Activated B cell treated with CpG ODN at 0.5 μM for 24 hours (primary cell): ENCODE measurements around the gene TELO2. TPM values are rescaled to one million over a fixed set of nuclear protein-coding genes. Genes with fewer than 3 reads are reported as not detected.

ENCODE experiments used
- ATAC-seq: fragments of 200-7000 bp; cut with Tn5 transposase; one replicate; pipeline ENCODE4 v1.10.0; 2021; ENCODE audit warnings: low read depth, mild to moderate bottlenecking, moderate library complexity
- CTCF ChIA-PET: fragments of 350-600 bp; sonication (Branson Sonifier 250); formaldehyde crosslinking; loops from one replicate; lab custom pipeline; 2021; ENCODE audit warnings: antibody characterized with exemption; lab: Charles Lee
- POLR2A ChIA-PET: fragments of 350-600 bp; sonication (Branson Sonifier 250); formaldehyde crosslinking; loops from one replicate; lab custom pipeline; 2021; ENCODE audit warnings: antibody characterized with exemption; lab: Charles Lee
- DNase-seq: peaks from one replicate; pipeline ENCODE4 v3.0.0; 2022
- H3K27ac Mint-ChIP-seq: one replicate; pipeline ENCODE4 v1.8.0; 2020; ENCODE audit warnings: mixed read lengths
- H3K27me3 Mint-ChIP-seq: one replicate; pipeline ENCODE4 v1.8.0; 2021; ENCODE audit warnings: mixed read lengths
- H3K36me3 Mint-ChIP-seq: one replicate; pipeline ENCODE4 v1.8.0; 2021; ENCODE audit warnings: low read depth, mixed read lengths
- H3K4me1 Mint-ChIP-seq: one replicate; pipeline ENCODE4 v1.8.0; 2021; ENCODE audit warnings: mixed read lengths
- H3K4me3 Mint-ChIP-seq: one replicate; pipeline ENCODE4 v1.8.0; 2020; ENCODE audit warnings: mild to moderate bottlenecking, mixed read lengths
- H3K9me3 Mint-ChIP-seq: one replicate; pipeline ENCODE4 v1.8.0; 2020; ENCODE audit warnings: mixed read lengths
- intact Hi-C: fragments of 100-400 bp; cut with micrococcal nuclease; formaldehyde crosslinking; loops from one replicate; pipeline ENCODE4 v1.15.1; 2024
- total RNA-seq: library from RNA; stranded (reverse); gene quantifications from 2 replicates; pipeline ENCODE4 v1.2.3, GENCODE V29; 2022
- TF ChIP-seq, protein P1 (sequence below): fragments of 200-600 bp; IDR thresholded peaks from one replicate; pipeline ENCODE4 v1.8.0; 2022; ENCODE audit warnings: antibody characterized with exemption, mild to moderate bottlenecking

Gene TELO2
- total RNA-seq, 1 donor from 2014 or later: 78.8 TPM

DNA sequence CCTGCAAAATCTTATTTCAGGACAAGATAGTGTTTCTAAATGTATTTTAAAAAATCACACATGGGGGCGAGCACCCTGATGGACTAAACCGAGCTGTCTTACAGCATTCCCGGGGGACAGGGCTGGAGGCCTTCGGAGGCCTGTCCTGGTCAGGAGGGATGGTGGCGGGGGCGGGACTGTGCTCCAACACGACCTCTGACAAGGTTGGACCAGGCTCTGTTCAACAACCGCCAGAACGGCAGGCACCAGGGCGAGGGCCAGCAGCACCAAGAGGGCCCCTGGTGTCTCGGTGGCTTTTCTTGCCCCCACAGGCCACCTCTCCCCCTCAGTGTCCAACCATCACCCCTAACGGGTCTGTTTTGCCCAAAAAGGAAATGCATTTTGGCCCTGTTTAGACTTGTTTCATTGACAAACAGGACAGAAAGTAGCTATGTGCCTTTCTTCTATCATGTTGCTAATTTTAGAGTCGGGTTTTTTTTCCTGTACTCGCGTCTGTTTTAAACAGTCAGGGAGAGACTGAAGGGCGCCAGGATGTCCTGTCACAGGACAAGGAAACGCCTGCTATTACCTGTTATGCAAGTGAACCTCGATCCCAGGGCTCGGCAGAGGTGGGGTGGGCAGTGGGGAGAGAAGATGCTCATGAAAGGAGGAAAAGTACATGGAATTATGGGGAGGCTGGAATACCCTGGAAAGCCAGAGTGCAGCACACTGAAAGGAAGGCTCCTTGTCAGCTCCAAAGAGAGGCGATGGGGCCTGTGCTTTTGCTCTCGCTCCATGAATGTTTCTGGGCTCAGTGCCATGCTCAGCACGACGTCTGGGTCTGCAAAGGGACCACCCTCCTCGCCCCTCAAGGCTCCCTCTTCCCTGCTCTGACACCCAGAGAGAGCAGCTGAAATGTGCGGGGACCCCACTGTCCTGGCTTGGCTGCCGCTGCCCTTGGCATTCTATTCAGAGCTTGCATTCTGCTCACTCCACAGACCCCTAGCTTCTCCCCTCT is 52.2 kb downstream of the TELO2 start:
- TF ChIP-seq, protein P1, sequence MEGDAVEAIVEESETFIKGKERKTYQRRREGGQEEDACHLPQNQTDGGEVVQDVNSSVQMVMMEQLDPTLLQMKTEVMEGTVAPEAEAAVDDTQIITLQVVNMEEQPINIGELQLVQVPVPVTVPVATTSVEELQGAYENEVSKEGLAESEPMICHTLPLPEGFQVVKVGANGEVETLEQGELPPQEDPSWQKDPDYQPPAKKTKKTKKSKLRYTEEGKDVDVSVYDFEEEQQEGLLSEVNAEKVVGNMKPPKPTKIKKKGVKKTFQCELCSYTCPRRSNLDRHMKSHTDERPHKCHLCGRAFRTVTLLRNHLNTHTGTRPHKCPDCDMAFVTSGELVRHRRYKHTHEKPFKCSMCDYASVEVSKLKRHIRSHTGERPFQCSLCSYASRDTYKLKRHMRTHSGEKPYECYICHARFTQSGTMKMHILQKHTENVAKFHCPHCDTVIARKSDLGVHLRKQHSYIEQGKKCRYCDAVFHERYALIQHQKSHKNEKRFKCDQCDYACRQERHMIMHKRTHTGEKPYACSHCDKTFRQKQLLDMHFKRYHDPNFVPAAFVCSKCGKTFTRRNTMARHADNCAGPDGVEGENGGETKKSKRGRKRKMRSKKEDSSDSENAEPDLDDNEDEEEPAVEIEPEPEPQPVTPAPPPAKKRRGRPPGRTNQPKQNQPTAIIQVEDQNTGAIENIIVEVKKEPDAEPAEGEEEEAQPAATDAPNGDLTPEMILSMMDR: no peak
- ATAC-seq: no peak
- Mint-ChIP-seq H3K4me3 (no peak overlapping the region), H3K4me1 (peaks cover 24% of the 10 kb centered on the region), H3K9me3 (no peaks in the 10 kb centered on the region), H3K27ac (no peak overlapping the region), H3K36me3 (no peaks in the 10 kb centered on the region), H3K27me3 (no peaks in the 10 kb centered on the region)
- intact Hi-C loops: no loop called here
- no peak for DNase-seq
- ChIA-PET CTCF (interaction anchor here (1.5 kb wide), 1 partner anchor 117 kb away, joined by 3 read pairs; no protein-coding TSS in a partner anchor), POLR2A (interaction anchor here (0.5 to 0.6 kb wide), 3 partner anchors 41 to 465 kb away, joined by 4 to 10 read pairs (median 6); no protein-coding TSS in a partner anchor)

DNA sequence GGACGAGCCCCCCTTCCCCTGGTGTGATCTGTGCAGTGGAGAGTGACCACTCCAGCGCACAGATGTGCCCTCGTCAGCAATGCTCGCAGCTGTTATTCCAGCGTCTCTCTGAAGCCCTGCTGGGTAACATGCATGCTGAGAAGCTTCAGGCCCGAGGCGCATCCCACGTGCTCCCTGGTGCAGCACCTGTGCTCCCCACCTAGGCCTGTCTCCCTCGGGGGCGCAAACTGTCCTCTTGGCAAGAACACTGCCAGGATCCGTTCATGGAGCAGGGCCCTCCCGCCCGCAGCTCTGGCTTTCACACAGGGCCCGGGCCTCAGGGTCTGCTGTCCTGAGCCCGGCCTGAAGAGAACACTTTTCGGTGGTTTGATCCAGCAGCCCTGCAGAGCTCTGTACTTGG is 53.3 kb downstream of the TELO2 start:
- no peaks in the 10 kb centered on the region for H3K9me3 Mint-ChIP-seq
- no peaks in the 10 kb centered on the region for H3K27me3 Mint-ChIP-seq
- TF ChIP-seq, protein P1: no peak
- ATAC-seq (no peak), DNase-seq (no peak)
- H3K4me1 Mint-ChIP-seq: peaks cover 24% of the 10 kb centered on the region
- no peaks in the 10 kb centered on the region for H3K36me3 Mint-ChIP-seq
- intact Hi-C loops: no loop called here
- ChIA-PET POLR2A (interaction anchor here (0.5 kb wide), 1 partner anchor 125 kb away, joined by 7 read pairs; no protein-coding TSS in a partner anchor), CTCF (no interaction called here)
- no peak overlapping the region for H3K4me3 Mint-ChIP-seq
- no peak overlapping the region for H3K27ac Mint-ChIP-seq

GRCh38 chr16:1548233-1548632 is 55.1 kb downstream of the TELO2 start:
- H3K4me3 Mint-ChIP-seq: no peak overlapping the region
- H3K9me3 Mint-ChIP-seq: no peaks in the 10 kb centered on the region
- no peak for ATAC-seq
- H3K36me3 Mint-ChIP-seq: no peaks in the 10 kb centered on the region
- no peak for DNase-seq
- intact Hi-C loops: no loop called here
- H3K4me1 Mint-ChIP-seq: peaks cover 19% of the 10 kb centered on the region
- TF ChIP-seq, protein P1: no peak
- H3K27me3 Mint-ChIP-seq: no peaks in the 10 kb centered on the region
- ChIA-PET POLR2A (no interaction called here), CTCF (no interaction called here)
- no peak overlapping the region for H3K27ac Mint-ChIP-seq

DNA sequence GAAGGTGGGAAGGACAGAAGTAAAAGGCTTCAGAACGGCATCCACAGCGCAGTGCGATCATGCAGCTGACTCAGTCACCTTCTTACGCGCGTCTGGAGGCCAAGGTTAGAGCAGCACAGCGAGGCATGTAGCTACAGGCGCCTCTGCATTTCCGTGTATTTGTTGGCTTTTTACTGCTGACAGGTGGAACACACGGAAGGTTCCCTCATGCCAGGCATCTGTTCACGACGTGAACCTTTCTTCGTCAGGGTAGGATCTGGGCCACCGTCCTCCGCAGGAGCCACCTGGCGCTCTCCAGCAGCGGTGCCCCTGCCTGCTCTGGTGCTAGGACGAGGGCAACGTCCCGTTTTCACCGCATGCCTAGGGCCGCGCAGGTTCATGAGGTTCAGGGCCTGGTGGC is 55.6 kb downstream of the TELO2 start:
- H3K9me3 Mint-ChIP-seq: no peaks in the 10 kb centered on the region
- H3K27me3 Mint-ChIP-seq: no peaks in the 10 kb centered on the region
- peaks cover 14% of the 10 kb centered on the region for H3K4me1 Mint-ChIP-seq
- DNase-seq (no peak), ATAC-seq (no peak)
- POLR2A ChIA-PET: no interaction called here
- CTCF ChIA-PET: no interaction called here
- H3K36me3 Mint-ChIP-seq: no peaks in the 10 kb centered on the region
- TF ChIP-seq, protein P1: no peak
- no peak overlapping the region for H3K27ac Mint-ChIP-seq
- intact Hi-C loops: no loop called here
- no peak overlapping the region for H3K4me3 Mint-ChIP-seq

DNA sequence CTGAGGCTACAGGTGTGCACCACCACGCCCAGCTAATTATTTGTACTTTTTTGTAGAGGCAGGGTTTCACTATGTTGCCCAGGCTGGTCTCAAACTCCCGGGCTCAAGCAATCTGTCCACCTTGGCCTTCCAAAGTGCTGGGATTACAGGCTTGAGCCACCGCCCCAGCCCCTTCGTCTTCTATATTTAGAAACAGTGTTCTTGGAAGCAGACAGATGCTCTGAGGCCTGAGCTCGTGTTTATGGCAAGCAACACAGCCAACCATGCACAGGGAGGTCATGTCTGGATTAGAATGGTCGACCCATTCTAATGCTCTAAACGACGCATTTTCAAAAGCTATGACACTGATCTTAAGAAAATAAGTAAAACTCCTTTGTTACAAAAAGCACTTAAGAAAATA is 56.9 kb downstream of the TELO2 start:
- ChIA-PET CTCF (no interaction called here), POLR2A (interaction anchor here (1.2 kb wide), 1 partner anchor 129 kb away, joined by 5 read pairs; the partner anchor contains the start of gene UQCC4)
- H3K36me3 Mint-ChIP-seq: no peaks in the 10 kb centered on the region
- no peaks in the 10 kb centered on the region for H3K9me3 Mint-ChIP-seq
- no peaks in the 10 kb centered on the region for H3K27me3 Mint-ChIP-seq
- ATAC-seq (no peak), DNase-seq (no peak)
- no peak overlapping the region for H3K27ac Mint-ChIP-seq
- TF ChIP-seq, protein P1: no peak
- peaks cover 4% of the 10 kb centered on the region for H3K4me1 Mint-ChIP-seq
- H3K4me3 Mint-ChIP-seq: no peak overlapping the region
- intact Hi-C loops: no loop called here
